ENCODE data around the gene KIAA1958.

DNA sequence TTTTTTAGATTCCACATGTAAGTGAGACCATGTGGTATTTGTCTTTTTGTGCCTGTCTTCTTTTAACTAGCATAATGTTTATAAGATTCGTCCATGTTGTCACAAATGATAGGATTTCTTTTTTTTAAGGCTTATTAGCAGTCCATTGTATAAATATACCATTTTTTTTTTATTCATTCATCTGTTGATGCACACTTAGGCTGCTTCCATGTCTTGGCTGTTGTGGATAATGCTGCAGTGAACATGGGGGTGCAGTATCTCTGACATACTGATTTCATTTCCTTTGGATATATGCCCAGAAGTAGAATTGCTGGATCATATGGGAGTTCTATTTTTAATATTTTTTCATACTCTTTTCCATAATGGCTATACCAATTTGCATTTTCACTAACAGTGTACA is 48.7 kb downstream of the KIAA1958 start:
- TF ChIP-seq, protein P1, sequence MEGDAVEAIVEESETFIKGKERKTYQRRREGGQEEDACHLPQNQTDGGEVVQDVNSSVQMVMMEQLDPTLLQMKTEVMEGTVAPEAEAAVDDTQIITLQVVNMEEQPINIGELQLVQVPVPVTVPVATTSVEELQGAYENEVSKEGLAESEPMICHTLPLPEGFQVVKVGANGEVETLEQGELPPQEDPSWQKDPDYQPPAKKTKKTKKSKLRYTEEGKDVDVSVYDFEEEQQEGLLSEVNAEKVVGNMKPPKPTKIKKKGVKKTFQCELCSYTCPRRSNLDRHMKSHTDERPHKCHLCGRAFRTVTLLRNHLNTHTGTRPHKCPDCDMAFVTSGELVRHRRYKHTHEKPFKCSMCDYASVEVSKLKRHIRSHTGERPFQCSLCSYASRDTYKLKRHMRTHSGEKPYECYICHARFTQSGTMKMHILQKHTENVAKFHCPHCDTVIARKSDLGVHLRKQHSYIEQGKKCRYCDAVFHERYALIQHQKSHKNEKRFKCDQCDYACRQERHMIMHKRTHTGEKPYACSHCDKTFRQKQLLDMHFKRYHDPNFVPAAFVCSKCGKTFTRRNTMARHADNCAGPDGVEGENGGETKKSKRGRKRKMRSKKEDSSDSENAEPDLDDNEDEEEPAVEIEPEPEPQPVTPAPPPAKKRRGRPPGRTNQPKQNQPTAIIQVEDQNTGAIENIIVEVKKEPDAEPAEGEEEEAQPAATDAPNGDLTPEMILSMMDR (IDR thresholded peaks at IDR 0.05) = no peak
- no peak for TF ChIP-seq POLR2A (IDR thresholded peaks at IDR 0.05)

All from lower leg skin (tissue), 3 donors.